HG03520 (cell line): ENCODE data around the gene ANKRD53.

Experiments
- ATAC-seq: cut with Tn5 transposase; IDR thresholded peaks from one replicate; pipeline ENCODE4 v1.9.1; 2021; ENCODE audit warnings: mild to moderate bottlenecking, moderate library complexity; ENCODE audit not compliant: unreplicated experiment

ANKRD53 gene

DNA sequence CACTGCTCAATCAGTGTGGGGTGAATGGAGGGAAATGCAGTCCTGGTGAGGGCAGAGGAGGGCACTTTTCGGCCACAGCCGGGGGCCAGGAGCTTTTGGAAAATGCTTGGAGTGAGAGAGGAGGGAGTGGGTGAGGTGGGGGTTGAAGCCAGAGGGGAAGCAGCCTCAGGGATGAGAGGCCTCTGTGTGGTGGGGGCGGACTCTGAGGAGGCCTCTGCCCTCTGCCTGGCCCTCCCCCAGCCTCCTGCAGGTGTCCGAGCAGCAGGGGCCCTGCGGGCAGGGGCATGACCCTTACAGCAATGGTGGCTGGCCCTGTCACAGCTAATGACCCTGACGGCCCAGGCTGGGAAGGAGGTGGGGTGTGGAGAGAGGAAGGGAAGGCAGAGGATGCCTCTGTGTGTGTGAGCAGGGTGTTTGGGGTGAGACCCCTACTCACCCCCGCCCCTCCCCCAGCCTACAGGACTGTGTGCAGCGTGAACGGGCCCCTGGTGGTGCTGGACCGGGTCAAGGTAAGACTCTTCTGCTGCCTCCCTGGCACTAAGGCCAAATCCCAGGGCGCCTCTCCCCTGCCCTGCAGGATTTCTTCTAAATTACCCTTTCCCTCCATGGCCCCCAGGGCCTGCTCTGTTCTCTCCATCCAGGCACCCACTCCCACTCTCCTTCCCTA is 35.1 kb upstream of the ANKRD53 start:
- ATAC-seq = no peak

DNA sequence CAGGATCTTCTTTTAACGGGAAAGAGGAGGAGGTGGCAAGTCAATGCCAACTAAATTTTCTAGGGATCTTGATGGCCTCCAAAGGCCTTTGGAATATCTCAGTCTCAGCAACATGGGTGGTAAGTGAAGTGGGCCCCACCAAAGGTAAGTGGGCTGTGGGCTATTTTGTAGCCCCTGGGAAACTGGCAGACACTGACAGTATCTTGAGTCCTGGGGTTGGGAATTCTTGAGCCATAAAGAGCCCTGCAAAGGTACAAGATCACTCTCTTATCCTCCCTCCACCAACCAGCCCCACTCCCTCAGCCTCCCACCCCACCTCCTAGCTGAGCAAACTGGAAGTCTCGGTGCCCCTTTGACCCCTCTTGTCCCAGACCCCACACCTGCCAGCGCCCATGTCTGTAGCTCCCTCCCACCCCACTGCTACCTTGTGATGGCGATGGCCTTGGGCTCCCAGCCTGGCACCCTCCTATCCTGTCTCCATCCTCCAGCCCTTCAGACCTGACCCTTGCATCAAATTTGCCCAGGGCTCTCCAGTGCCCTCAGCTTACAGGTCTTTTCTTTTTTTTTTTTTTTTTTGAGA is 34.2 kb upstream of the ANKRD53 start:
- ATAC-seq = no peak

DNA sequence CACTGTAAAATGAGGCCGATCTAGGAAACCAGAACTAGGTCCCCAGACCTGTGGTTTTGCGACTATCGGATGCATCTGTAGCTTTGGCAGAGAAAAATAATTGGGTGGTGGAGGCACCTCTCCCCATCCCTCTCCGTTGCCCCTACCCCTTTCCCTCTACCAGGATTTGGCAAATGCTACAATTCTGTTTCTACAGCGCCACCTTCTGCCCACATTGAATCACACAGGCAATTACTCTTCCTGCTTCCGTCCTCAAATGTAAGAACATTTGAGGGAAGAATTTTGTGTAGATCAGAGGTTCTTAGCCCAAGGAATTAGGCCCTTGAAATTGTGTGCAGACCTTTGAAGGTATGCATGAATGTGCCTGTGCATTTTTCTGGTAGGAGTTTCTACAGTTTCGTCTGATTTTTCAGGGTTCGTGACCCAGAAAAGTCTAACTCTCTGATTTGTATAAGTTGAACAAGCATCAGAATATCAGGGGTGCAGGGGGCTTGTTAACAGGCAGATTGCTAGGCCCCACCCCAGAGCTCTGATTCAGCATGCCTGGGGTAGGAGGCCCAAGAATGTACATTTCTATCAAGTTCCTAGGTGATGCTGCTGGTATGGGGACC is 31.5 kb upstream of the ANKRD53 start:
- no peak for ATAC-seq

DNA sequence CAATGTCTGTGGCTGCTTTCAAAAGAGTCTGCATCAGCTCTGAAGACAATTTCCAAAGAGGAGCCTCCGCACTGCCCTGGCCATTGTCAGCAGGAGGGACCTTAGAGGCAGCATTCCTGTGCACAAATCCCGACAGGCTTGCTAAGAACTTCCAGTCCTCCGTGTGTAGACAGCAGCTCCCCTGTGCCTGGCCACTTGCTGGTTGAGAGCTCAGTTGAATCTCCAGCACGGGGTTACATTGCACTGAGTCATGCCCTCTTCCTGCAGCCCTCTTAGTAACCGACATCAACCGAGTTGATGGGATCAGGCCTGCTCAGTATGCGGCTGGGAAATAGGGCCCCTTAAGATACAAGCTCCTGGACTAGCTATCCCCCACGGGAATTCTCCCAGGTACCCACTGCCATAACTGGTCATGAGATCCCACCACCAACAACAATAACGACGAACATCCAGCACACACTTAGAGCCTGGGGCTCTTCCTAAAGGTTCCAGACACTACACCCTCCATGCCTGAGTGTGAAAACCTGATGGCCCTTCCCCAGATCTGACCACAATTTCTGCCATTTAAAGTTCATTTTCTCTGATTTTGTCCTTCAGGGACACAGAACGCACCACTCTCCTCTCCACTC is 30.8 kb upstream of the ANKRD53 start:
- no peak for ATAC-seq

DNA sequence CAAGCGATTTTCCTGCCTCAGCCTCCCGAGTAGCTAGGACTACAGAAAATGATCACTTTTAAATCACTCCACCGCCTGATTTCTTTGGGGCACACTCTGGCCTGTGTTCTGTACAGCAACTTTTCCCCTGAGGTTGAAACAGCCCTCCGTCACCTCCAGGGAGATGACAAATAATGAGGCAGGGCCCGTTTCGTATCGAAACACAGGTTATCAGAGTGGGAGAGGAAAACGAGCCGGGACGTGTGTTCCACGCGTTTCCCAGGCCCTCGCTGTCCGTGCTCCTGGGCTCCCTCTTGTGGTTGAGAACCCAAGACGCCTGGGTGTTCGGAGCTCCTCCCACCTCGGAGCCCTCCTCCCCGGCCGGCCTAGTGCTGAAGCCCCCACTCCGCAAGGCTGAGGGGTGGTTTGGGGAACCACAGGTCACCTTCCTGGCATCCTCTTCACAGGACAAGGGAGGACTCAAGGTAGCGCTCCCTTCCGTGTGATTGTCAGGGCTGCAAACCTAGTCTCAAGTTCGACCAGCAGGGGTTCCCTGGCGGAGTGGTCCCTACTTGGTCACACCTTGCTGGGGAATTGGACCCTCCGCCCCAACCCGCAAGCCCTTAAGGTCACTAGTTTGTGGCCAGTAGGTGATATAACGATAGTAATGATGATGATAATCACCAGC is 30.0 kb upstream of the ANKRD53 start:
- ATAC-seq = peak; percentile 91

DNA sequence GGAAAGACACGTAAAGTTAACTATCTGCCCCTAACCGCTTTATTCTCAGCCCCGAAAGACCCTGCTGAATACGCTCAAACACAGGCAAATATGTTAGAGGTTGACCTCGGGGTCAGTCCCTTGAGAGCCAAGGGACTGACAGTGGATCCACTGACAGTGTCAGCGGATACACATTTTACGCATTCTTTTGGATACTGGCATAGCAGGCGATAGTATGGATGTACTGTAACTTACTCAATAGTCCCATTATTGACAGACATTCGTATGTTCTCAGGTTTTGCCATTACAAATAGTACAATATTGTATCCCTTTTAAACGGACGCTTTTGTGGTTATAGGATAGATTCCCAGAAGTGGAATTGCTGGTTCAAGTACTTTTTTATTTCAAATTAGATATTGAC is 29.3 kb upstream of the ANKRD53 start:
- no peak for ATAC-seq

DNA sequence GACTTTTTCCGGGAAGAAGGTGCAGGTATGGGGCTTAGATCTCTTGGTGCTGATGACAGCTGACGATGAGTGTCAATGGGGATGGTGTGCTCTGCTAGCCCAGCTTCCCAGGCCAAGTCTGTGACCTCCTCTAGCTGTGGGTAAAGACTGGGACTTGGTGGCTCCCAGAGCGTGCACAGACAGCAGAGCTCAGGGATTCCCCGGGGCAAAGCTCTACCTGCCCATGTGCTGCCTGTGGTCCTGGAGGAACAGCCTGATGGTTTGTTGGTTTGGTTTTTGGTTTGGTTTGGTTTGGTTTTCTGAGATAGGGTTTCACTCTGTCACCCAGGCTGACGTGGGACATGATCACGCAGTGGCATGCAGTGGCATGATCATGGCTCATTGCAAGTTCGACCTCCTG is 23.5 kb upstream of the ANKRD53 start:
- ATAC-seq = no peak

DNA sequence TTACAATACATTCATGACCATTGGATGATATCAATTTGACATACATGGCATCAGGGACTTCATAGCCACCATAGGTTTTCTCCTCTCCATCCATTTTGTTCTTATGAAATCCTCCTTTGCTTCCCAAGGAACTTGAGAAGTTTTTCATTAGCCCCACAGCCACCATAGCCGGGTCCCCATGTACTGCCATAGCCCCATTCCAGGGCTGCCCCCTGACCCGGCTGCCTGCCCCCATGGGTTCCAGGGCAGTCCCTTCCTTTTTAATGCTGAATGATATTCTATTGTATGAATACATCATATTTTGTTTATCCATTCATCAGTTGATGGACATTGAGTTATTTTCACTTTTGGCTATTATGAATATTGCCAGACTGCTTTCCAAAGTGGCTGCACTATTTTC is 22.3 kb upstream of the ANKRD53 start:
- ATAC-seq = no peak

DNA sequence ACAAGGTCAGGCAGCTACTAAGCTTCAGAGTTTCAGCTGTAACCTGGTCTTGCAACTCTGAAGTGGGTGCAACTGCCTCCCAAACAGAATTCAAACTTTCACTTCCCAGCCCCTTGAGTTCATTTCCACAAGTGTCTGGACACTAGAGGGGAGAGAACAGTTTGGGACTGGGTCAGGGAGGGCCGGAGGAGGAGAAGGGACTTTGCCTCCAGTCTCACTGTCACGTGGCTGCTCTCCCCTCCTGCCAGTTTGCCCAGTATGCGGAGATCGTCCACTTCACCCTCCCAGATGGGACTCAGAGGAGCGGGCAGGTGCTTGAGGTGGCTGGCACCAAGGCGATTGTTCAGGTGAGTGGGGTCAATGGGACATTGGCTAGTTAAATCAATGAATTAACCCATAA is 20.6 kb upstream of the ANKRD53 start:
- no peak for ATAC-seq

DNA sequence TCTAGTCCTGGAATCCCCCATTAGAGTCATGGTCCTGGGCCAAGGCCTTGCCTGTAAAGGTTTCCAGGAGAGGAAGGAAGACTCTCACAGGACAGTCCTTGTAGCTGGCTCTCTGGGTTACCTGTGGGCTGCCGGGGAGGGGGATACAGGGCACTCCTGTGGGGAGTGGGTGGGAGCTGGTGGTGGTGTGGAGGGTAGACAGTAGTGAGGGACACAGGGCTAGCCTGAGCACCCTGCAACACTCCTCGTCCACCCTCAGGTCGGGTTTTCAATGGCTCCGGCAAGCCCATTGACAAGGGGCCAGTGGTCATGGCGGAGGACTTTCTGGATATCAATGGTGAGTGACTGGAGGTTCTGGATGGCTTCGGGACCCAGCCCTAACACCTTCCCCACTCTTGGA is 19.7 kb upstream of the ANKRD53 start:
- ATAC-seq = no peak

DNA sequence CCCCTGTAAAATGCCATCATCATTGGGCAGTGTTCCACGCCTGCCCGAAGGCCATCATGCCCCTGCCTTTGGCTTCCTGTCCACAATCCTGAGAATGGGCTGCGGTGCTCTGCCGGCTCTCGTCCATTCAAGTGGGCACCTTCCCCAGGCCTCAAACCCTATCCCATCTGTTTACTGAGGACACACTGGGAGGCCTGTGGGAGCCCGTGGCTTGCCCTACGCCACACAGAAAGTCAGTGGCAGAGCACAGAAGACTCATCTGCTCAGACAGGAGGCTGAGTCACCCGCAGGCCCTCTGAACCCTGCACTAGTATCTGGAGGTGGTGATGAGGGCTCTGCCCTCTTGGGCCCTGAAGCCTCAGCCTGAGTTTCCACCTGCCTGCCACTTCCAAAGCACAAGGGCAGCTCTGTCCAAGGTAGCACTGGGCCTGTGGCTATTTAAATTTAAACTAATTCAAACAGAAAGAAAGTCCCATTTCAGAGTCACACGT is 19.1 kb upstream of the ANKRD53 start:
- no peak for ATAC-seq

DNA sequence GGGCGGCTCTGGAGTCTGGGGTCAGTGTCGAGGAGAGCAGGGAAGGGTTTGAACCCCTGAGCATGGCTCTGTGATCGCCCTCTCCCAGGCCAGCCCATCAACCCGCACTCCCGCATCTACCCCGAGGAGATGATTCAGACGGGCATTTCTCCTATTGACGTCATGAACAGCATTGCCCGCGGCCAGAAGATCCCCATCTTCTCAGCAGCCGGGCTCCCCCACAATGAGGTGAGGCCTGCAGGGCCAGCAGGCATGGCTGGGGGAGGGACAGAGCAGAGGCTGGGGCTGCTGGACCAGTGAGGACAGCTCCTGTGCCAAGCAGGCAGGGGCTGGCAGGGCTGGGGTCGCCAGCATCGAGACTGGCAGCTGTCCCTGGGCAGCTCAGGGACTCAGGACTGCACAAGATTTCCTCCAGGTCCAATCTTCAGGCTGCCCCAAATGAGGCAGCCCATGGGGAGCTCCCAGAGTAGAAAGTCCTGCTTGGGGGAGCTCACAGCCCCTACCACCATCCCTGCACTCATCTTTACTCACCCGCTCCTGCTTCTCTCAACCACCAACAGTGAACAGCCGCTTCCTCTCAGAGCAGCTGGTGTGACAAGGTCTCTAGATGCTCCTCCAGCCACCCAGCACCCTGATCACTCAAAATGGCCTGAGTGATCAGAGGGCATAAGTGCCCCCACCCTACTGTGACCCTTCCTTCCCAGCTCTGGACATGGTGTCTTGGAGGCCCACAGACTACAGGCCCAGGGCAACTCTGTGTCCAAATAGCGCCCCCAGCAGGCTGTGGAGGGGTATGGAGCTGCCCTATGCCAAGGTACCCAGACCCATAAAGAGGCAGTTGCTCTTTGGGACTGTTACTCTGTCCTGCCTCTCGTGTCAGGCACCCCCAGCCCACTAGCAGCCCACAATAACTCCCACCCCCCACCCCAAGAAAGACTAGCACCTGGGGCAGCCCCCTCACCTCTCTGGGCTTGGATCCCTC is 18.3 kb upstream of the ANKRD53 start:
- no peak for ATAC-seq

DNA sequence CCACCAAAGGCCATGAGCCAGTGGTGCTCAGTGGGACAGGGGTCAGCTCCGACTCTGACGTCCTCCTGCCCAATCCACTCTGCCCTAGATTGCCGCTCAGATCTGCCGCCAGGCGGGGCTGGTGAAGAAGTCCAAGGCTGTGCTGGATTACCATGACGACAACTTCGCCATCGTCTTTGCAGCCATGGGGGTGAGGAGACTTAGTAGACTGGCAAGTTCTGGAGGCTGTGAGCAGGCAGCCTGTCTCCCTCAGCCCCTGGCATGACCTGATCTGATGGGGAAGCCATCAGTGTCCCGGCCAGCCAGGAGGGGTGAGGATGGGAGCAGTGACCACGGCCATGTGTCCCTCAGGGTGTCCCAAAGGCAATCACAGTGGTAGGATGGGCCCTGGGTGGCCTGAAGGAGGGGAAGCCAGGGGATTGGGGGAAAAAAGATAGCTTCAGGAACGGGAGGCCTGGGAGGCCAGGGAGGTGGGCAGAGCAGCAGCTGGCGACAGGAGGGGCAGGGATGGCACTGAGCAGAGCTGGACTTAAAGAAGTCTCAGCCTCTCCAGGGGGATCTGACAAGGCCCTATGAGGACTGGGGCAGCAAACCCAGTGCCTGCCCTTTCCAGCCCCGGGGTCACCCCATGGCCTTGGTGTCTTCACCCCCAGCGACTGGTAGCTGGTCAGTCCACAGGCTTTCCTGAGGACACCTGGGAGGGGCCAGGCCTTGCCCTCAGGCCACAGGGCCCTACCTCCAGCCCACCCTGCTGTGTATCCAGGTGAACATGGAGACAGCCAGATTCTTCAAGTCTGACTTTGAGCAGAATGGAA is 17.4 kb upstream of the ANKRD53 start:
- no peak for ATAC-seq

DNA sequence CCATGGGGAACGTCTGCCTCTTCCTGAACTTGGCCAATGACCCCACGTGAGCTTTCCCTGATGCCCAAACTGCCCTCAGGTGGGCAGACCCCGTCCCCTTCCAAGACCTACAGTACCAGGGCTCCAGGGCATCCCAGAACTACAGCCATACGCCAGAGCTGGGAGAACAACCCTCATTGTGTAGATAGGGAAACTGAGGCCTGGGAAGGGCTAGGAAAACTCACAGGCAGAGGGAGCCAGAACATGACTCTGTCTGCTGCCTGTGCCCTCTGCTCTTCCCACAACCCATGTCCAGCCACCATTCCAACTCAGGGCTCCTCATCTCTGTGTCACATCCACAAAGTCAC is 16.8 kb upstream of the ANKRD53 start:
- ATAC-seq = no peak

DNA sequence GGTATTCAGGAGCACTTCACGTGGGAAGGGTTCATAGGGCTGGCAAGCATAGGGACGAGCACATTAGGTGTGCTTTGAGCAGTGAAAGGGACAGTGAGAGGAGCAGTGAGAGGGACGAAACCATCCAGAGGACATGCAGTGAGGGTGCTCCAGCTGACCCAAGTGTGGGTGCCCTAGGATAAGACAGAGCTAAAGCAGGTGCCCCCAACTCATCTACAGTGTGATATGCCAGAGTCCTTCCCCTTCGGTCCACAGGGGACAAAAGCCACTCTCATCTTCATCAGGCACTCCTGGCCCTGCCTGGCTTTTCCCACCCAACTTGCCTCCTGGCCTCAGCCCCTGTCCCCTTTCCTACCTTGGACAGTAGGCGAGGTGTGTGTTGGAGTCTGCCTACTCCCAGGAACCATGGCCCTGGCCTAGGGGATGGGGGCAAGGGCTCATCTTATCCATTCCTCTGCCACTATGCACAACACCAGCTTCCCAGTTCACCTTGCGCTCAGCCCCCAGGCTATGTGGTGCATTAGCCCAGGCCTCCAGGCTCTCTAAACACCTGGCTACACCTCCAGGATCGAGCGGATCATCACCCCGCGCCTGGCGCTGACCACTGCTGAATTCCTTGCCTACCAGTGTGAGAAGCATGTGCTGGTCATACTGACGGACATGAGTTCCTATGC is 16.1 kb upstream of the ANKRD53 start:
- no peak for ATAC-seq

DNA sequence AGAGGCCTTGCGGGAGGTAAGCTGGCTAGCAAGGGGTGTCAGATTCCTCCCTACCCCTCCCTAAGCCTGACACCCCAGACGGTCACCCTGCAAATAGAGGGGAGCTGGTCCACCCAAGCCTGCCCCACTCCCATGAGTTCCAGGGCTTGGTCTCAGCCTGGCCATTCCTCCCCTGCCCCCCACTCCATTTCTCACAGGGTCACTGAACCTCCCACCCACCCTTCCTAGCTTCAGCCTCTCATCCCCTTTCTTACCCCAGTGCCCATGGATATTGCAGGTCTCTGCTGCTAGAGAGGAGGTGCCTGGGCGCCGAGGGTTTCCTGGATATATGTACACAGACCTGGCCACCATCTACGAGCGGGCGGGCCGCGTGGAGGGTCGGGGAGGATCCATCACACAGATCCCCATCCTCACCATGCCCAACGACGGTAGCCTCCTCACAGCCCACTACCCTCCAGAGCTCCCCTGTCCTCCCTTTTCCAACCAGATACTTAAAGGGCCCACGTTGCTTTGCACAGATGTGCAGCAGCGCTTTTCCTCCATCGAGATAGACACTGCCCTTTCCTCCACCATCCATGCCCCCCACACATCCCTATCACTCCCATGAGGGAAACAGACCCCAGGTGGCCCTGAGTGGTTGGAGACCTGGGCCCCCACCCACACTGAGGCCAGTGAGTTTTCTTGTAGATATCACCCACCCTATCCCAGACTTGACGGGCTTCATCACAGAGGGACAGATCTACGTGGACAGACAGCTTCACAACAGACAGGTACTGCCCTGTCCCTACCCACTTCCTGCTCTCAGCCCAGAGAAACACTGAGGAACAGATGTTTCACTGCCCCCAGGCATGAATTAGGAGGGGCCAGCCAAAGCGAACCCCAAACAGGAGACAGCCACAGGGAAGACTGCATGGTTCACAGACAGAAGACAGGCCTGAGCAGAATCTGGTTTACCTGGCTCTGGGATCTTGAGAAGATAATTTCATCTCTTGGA is 15.2 kb upstream of the ANKRD53 start:
- ATAC-seq = no peak

DNA sequence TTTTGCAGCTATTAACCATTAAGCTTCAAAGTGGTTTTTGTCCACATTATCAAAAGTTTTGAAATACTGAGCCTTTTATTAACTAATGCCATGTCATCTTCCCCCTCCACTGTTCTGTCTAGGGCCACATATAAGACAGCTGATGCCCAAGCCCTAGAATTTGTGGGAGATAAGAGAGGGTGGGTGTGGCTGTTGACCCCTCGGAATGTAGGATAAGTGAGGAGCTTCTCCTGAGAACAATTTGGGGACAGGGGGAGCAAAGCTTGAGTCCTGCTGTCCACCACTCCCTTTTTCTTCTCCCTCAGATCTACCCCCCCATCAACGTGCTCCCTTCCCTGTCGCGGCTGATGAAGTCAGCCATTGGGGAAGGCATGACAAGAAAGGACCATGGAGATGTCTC is 14.3 kb upstream of the ANKRD53 start:
- ATAC-seq = no peak
